GM18526 (cell line): Measurements from ENCODE around the gene TMEM255A.

Source experiments
- POLR2A ChIP-seq: IDR thresholded peaks from 3 replicates; pipeline ENCODE4 v1.6.1; 2011; ENCODE audit not compliant: insufficient read length; ENCODE audit errors: extremely low read depth

The TMEM255A gene

DNA sequence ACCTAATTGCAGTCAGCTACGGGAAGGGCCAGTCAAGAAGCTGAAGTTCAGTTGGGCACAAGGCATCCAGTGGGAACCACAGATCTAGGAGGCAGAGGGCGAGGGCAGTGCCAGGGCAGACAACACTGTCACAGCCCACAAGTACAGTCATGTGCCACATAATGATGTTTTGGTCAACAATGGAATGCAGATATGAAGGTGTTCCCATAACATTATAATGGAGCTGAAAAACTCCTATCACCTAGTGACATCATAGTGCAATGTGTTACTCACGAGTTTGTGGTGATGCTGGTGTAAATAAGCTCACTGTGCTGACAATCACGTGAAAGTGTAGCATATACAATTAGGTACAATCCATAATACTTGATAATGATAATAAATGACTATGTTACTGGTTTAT is 4.5 kb upstream of the TMEM255A start:
- no peak for TF ChIP-seq POLR2A

DNA sequence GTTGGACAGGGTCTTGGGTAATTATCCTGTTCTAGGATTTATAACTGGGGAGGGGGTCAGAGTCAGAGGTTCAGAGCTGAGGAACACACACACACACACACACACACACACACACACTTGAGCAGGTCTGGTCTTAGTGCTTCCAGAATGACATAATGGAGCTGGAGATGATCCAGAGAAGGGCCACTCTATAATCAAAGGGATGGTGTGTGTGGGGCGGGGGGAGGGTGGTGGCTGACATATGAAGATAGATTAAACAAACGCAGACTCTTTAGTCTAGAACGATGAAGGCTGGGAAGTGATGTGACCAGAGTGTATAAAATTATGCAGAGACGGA is 434 bp upstream of the TMEM255A start:
- TF ChIP-seq POLR2A, result no peak

DNA sequence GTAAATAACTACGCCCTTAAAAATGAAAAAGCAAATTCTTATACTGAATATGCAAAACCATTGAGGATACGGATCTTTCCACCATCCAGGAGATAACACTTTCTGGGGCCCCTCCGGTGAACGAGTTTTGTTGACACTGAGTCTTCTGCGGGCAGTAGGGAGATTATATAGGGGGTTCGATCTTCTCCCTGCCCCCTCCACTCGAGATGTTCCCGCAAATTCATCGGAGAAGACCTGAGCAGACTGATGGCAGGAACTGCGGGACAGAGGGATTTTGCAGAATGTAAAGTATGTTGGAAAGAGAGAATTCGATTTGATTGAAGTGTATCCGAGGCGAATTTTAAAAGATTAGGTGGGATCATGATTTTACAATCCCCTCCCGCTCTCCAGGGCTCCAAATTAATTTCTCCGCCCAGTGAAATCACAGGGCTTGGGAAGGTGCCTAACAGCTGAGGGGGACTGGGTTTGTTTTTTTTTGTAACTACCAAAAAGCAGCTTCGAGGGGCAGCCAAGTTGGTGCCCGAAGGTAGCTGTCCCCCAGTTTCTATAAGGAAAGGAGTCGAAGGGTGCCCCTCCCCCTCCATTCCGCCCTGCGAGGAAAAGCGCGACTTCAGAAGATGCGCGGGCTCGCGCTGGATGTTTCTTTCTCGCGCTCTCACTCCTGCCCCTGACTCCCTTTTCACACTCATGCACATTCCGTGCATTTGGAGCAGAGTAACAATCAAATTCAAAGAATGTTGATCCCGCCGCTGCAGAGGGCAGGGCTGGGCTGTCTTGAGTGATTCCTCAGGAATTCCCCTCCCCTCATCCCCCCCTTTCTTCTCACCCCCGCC is 1.2 kb downstream of the TMEM255A start:
- TF ChIP-seq POLR2A, result no peak

DNA sequence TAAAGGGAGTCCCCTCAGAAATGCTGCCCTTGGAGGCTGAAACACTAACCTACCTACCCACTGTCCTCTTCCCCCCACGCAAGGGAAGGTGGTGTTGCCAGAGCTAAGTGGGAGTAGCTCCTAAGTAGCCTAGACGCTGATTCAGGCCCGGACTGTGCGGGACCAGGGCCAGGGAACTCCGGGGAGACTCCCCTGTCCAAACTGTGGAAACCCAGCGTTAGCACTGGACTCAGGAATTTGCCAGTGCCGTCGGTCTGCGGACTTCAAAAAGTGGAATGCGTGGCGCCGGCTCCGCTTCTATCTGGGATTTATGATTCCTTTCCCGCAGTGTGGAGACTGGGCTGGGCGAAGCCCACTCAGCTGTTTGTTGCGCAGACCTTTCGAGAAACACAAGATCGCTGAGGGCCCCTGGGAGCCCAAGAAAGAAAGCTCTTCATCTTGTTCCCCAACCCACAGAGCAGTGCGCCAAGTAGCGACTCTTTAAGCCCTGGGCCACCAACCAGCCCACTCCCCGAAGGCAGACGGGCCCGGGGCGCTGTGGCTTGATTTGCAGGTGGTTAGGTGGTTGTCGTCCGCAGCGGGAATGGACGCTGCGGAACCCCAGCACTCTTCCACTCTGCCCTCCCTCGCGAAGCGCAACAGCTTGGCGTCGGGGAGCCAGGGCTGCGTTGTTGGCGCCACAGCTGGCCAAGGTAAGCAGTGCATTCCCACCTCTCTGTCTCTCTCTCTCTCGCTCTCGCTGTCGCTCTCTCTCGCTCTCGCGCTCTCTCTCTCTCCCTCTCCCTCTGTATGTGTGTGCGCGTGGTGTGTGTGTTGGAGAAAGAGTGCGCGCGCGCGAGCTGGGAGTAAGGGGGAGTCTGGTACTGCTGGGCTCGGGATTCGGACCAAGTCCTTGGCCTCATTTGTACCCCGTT is 2.0 kb downstream of the TMEM255A start:
- no peak for TF ChIP-seq POLR2A

DNA sequence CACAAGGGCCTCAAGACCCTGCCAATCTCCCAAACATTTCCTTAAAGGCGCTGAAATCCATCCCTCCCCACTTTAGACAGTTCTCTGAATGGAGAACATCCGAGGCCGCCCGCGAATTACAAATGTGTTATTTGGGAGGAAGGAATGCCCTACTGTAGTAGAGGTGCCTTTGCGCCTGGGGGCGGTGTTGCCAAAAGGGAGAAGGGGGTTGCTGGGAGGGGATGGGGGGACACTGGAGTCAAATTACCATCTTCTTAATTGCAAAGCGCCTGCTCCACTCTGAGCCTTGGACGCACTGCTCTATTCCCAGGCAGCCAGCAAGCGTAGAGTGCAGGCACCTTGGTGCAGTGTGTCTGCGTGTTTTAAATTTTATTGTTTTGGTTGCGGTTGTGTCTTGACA is 2.7 kb downstream of the TMEM255A start:
- no peak for TF ChIP-seq POLR2A

DNA sequence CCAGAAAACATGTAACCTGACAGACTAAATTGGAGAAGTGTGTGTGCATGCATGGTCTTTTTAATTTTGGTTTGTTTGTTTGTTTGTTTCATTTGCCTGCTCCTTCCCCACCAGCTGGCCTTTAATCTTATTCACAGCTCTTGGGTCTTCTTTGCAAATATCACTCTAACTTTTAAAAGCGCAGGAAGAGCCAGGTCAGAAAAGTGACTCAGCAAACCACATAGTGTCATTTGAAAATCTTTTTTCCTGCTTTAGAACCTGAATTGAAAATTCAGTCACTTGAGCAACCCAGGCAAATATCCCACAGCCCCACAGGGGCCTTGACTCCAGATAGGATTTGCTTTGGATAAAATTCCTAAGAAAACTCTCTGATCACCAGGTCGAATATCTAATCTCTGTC is 4.6 kb downstream of the TMEM255A start:
- TF ChIP-seq POLR2A, result no peak

DNA sequence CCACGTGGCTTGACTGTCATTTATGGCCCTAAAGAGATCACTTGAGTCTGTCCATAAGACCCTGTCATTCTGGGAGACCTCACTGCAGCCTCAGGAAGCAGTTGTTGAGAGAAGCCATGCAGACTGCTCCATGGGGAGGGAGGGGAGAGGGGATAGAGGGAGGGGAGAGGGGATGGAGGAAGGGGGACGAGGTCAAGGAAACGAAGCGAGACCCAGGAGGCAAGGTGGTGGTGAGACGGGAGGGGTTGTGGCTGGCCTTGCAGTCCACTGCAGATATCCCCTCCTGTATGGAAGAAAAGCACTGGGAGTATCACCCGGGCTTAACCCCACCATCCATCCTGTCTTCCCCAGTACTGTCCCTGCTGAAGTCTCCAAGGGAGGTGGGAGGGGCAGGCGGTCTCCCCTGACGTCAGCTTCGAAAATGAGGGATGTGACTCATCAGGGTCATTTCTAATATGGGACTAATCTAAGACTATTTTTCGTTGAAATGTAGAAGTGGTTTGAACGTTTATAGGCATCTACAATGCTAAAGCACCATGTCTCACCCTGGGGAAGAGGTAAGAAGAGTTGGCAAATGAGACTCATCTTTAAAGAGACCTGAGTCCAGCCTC is 5.6 kb downstream of the TMEM255A start:
- no peak for TF ChIP-seq POLR2A

DNA sequence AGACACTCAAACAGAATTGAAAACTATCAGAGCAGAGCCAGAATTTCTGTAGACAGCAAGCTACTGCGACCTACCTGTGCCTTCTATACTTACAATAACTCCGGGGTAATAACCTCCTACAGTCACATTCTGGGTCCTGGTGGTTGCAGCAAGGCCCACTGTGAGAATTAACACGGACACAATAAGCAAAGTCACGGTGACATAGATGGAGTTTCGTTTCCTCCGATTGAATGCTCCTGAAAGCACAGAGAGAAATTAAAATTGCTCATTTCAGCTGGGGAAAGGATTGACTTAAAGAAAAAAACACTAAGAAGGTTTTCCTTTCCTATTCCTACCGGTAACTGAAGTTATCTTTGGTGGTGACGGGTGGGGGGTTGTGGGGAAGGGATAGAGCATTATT is 7.0 kb downstream of the TMEM255A start:
- TF ChIP-seq POLR2A, result no peak

DNA sequence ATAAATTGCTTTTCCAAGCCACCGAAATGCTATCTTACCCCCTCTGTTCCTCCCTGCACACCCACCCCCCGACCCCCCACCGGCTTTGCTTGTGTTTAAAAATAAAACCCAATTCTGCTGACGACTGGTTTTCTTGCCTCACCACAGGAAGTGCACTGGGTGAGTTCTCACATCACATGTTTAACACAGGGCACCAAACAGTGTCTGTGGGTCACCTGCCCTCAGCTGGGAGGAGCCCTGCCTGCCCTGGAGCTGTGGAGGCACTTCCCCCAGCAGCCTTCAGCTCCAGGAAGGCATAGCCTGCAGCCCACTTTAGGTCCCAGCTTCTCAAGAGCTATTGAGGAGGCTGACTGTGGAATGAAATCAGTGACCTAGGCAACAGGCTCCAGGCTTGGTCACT is 8.8 kb downstream of the TMEM255A start:
- peak; percentile 28 for TF ChIP-seq POLR2A

DNA sequence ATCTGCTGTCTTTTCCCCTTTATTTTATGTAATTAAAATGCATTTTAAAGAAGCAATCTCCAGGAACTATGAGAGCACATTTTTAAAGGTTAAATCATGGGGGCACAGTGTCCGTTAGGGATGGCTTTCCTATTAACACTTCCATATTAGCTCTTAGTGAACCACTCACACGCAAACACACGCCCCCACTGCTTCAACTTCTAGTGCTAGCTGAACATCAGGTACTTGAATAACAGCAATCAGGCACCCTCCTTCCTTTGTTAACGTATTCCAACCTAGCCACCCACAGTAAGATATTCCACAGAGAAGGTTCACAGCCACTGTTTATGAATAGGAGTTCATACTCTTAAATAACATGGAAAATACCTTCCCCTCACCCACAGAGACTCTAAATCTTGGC is 9.3 kb downstream of the TMEM255A start:
- no peak for TF ChIP-seq POLR2A

DNA sequence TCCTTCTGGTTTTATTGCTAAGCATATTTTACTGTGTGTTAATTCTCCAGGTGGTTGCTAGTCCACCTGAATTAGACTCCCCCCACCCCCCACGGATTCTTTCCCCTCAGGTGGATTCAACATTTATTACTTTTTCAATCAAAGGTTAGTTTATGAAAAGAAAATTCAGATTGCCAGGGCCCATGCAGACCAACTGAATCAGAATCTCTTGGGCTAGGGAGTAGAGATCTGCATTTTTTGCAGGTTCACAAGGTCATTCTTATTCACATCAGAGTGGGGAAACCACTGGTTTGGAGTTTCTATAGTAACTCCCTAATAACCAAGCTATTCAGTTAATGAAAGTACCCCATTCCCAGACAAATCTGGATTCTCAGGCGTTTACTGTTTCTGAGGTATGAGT is 9.8 kb downstream of the TMEM255A start:
- no peak for TF ChIP-seq POLR2A

DNA sequence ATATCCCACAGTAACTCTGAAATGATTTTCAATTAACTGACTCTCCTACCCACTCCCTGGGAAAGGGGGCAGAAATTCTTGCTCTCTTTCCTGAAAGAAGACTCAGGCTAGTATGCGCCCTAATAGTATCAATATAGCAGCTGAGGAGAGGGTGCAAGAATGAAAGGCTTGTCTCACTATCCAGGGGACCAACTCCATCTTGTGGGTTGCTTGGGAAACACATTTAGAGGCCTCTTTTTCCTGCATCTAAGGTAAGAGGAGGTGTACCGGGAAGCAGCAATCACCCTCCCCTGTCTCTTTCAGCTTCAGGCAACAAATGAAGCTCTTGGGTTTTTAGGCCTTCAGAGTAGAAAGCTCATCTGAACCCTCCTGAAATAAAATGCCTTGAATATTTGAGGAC is 11.3 kb downstream of the TMEM255A start:
- TF ChIP-seq POLR2A, result no peak

DNA sequence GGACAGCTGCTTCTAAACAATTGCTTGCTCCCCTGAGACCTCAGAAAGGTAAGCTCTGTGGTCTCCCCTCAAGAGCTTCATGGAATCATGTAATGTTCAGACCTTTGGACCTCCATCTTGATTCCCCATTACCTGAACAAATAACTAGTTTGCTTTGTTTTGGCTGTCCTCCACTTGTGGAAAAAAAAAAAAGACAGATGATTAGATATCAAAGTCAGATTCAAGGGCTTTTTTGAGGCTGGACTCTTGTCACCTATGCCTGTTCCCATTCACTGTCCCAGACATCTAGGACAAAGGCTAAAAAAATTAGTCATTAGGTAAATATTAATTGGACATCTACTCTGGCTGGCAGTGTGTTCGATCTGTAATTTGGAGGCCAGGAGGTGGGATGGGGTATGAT is 13.3 kb downstream of the TMEM255A start:
- no peak for TF ChIP-seq POLR2A

DNA sequence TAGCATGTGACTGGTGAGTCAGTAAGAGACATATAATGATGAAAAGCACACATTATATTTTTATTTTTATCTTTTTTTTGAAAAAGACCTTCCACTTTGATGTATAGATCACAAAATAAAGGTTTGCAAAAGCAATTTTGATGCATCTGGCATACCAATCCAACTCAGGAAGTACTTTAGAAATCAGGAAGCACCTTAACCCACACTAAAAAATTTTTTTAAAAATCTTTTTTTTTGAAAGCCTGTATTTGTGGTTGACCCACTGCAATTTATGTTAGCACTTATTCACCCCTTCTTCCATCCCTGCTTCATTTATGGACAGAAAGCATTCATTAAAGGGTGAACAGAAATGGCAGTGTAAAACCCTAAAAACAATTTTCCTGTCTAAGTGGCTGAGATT is 16.6 kb downstream of the TMEM255A start:
- no peak for TF ChIP-seq POLR2A

DNA sequence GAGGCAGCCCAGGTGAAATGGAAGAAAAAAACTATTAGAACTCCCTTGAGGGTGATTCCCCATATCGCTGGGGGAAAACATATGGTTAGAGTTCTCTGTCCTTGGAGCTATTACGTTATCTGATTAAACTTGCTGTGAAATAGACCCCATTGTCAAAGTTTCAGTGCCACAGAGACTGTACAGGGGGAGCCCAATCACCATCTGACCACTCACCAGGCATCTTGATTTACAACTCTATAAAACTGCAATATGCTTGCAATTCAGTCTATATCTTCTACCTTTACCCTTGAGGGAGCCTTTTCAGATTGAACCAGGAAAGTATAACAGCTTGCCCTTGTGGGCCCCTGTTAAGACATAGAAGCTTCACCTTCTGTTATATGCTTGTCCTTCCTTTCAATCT is 18.2 kb downstream of the TMEM255A start:
- TF ChIP-seq POLR2A, result no peak

DNA sequence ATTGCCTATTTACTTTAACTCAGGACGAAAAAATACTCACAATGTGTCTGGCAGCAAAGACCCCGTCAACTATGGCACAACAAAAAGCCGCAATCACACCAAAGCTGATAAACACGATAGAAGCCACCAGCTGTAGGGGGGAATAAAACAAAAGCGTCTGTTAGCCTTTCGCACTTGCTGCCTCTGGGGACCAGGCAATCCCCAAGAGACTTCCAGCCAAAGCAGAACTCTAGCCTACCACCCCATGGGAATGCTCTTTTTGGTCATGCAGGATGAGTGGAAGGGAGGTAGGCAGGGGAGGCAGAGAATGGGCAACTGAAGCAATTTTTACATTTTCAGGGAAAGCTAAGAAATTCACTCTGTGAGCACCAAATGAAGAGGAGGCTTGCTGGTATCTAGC is 20.1 kb downstream of the TMEM255A start:
- TF ChIP-seq POLR2A, result no peak
